Activated T-cell treated with anti-CD3 and anti-CD28 coated beads for 4 hours (primary cell): ENCODE data around the gene GK2.

Experiments used
- DNase-seq: peaks from one replicate; pipeline ENCODE4 v3.0.0-alpha.2; 2020

Gene GK2

GRCh38 chr4:79381161-79381560, 26.9 kb downstream of the GK2 start:
- DNase-seq: no peak

- no peak for DNase-seq
Observed at GRCh38 chr4:79370026-79370425, 38.0 kb downstream of the GK2 start.

GRCh38 chr4:79367096-79367495, 40.9 kb downstream of the GK2 start:
- no peak for DNase-seq

- no peak for DNase-seq
Observed at GRCh38 chr4:79366422-79366821, 41.6 kb downstream of the GK2 start.

- no peak for DNase-seq
Observed at GRCh38 chr4:79364061-79364460, 44.0 kb downstream of the GK2 start.

- DNase-seq: no peak
Observed at GRCh38 chr4:79362626-79363025, 45.4 kb downstream of the GK2 start.

- no peak for DNase-seq
Observed at GRCh38 chr4:79360006-79360405, 48.0 kb downstream of the GK2 start.

GRCh38 chr4:79358438-79358837, 49.6 kb downstream of the GK2 start:
- no peak for DNase-seq

- DNase-seq: no peak
Observed at GRCh38 chr4:79357365-79357764, 50.7 kb downstream of the GK2 start.
